Lower leg skin (tissue), 3 donors: ENCODE data around the gene ATP8A2.

Experiments
- CTCF ChIP-seq, 3 donors: fragments of 450-650 bp; IDR thresholded peaks; one replicate each; pipeline ENCODE4 v1.5.1; 2016; ENCODE audit warnings: antibody characterized with exemption in 3 of 3, mild to moderate bottlenecking in 3 of 3, moderate library complexity in 2 of 3
- POLR2A ChIP-seq, 2 donors: fragments of 450-650 bp; IDR thresholded peaks; one replicate each; pipeline ENCODE4 v1.6.1; 2016 to 2017; ENCODE audit warnings: antibody characterized with exemption in 2 of 2, mild to moderate bottlenecking in 1 of 2, moderate library complexity in 1 of 2

GRCh38 chr13:25447396-25447795 is 75.6 kb downstream of the ATP8A2 start:
- TF ChIP-seq CTCF (IDR thresholded peaks at IDR 0.05) (no peak), POLR2A (IDR thresholded peaks at IDR 0.05) (no peak)
